ENCODE results near the gene SH2D3C. TPM values are rescaled to one million over a fixed set of nuclear protein-coding genes. Genes with fewer than 3 reads are reported as not detected.

The SH2D3C gene
- total and polyA plus RNA-seq, 2 donors from 2014 or later: 13.7 to 27.7 TPM

DNA sequence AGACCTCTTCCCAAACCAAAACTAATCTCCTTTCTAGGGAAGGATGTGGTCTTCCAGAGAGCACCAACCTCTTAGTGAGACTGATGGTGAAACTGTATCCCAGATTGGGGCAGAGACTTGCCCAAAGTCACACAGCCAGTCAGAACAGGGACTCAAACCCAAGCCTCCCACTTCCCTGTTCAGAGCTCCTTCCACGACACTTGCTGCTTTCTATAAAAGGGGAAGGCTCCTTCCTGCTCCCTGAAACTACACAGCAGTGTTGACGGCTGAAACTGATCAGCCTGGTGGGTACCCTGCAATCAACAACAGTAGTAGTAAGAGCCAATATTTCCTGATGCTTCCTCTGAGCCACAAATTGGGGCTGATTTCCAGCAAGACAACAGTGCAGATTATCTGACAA, 44.9 kb downstream of the SH2D3C start:
- no peak overlapping the region for H3K27ac ChIP-seq (ENCODE audit: low read depth in 2 of 2, low read length in 2 of 2)
- H3K9ac ChIP-seq (ENCODE audit: low read length in 3 of 3): no peak overlapping the region
- no peak for FAIRE-seq
- H3K4me1 ChIP-seq (ENCODE audit: control insufficient read depth in 2 of 3, insufficient read depth in 2 of 3, low read depth in 1 of 3, low read length in 3 of 3): peaks cover 0 to 10% (median 7%) of the 10 kb centered on the region in 3 donors
- intact Hi-C loops (cut with DNase I): no loop called here
- TF ChIP-seq, protein P1, sequence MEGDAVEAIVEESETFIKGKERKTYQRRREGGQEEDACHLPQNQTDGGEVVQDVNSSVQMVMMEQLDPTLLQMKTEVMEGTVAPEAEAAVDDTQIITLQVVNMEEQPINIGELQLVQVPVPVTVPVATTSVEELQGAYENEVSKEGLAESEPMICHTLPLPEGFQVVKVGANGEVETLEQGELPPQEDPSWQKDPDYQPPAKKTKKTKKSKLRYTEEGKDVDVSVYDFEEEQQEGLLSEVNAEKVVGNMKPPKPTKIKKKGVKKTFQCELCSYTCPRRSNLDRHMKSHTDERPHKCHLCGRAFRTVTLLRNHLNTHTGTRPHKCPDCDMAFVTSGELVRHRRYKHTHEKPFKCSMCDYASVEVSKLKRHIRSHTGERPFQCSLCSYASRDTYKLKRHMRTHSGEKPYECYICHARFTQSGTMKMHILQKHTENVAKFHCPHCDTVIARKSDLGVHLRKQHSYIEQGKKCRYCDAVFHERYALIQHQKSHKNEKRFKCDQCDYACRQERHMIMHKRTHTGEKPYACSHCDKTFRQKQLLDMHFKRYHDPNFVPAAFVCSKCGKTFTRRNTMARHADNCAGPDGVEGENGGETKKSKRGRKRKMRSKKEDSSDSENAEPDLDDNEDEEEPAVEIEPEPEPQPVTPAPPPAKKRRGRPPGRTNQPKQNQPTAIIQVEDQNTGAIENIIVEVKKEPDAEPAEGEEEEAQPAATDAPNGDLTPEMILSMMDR (IDR thresholded peaks at IDR 0.05; ENCODE audit: borderline replicate concordance, extremely low read depth, insufficient read depth): no peak
- DNase-seq: no peak
- no peak overlapping the region for H3K4me3 ChIP-seq (ENCODE audit: low read length in 3 of 3)
- no peaks in the 10 kb centered on the region for H3K9me3 ChIP-seq (ENCODE audit: control insufficient read depth in 2 of 3, insufficient read depth in 1 of 3, low read length in 3 of 3)
- no peaks in the 10 kb centered on the region for H3K36me3 ChIP-seq (ENCODE audit: control insufficient read depth in 2 of 3, insufficient read depth in 3 of 3, low read length in 3 of 3)
- H3K27me3 ChIP-seq (ENCODE audit: control insufficient read depth, insufficient read depth, low read length): no peaks in the 10 kb centered on the region

DNA sequence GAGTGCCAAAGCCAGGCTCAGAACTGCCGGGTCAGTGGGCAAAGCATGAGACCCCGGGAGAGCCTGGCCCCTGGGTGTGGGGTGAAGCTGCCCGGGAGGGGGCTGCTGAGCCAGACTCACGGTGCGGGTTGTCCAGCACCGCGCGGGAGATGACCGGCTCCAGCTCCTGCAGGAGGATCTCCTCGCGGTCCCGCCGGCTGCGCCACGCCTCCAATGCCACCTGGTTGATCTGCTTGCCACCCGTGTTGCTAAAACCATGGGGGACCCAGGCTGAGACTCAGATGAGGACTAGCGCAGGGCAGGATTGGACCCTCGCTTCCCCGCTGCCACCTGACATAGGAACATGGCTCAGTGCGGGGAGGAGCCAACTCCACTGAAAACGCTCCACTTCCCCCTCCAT, 46.0 kb downstream of the SH2D3C start:
- no peak for FAIRE-seq
- TF ChIP-seq, protein P1 (IDR thresholded peaks at IDR 0.05; ENCODE audit: borderline replicate concordance, extremely low read depth, insufficient read depth): no peak
- Histone ChIP-seq H3K4me3 (ENCODE audit: low read length in 3 of 3) (no peak overlapping the region), H3K9ac (ENCODE audit: low read length in 3 of 3) (no peak overlapping the region), H3K4me1 (ENCODE audit: control insufficient read depth in 2 of 3, insufficient read depth in 2 of 3, low read depth in 1 of 3, low read length in 3 of 3) (peaks cover 0 to 10% (median 7%) of the 10 kb centered on the region in 3 donors), H3K9me3 (ENCODE audit: control insufficient read depth in 2 of 3, insufficient read depth in 1 of 3, low read length in 3 of 3) (no peaks in the 10 kb centered on the region), H3K27me3 (ENCODE audit: control insufficient read depth, insufficient read depth, low read length) (no peaks in the 10 kb centered on the region), H3K27ac (ENCODE audit: low read depth in 2 of 2, low read length in 2 of 2) (no peak overlapping the region), H3K36me3 (ENCODE audit: control insufficient read depth in 2 of 3, insufficient read depth in 3 of 3, low read length in 3 of 3) (no peaks in the 10 kb centered on the region)
- intact Hi-C loops (cut with DNase I): no loop called here
- peak in 1 of 5 donors; percentile 38 for DNase-seq

DNA sequence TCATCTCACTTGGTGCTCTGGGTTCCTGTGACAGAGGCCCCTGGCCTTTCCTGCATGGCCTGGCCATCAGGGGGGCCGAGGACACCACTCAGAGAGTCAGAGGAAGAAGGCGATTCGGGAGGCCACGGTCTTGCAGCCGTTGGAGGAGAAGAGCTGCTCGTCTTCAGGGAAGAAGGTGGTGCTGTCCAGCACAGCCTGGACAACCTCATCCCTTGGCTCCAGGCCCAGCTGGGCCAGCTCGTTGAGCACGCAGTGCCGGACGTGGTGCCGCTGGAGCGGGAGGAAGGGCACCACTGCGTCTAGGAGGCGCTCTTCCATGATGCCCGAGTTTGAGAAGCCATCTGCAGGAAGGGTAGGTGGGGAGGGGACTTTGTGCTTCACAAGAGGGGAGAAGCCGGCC, 46.5 kb downstream of the SH2D3C start:
- intact Hi-C loops (cut with DNase I): no loop called here
- TF ChIP-seq, protein P1 (IDR thresholded peaks at IDR 0.05; ENCODE audit: borderline replicate concordance, extremely low read depth, insufficient read depth): no peak
- no peak overlapping the region for H3K9ac ChIP-seq (ENCODE audit: low read length in 3 of 3)
- H3K9me3 ChIP-seq (ENCODE audit: control insufficient read depth in 2 of 3, insufficient read depth in 1 of 3, low read length in 3 of 3): no peaks in the 10 kb centered on the region
- H3K4me1 ChIP-seq (ENCODE audit: control insufficient read depth in 2 of 3, insufficient read depth in 2 of 3, low read depth in 1 of 3, low read length in 3 of 3): peaks cover 0 to 10% (median 7%) of the 10 kb centered on the region in 3 donors
- no peak overlapping the region for H3K4me3 ChIP-seq (ENCODE audit: low read length in 3 of 3)
- H3K27ac ChIP-seq (ENCODE audit: low read depth in 2 of 2, low read length in 2 of 2): no peak overlapping the region
- FAIRE-seq (no peak), DNase-seq (no peak)
- H3K36me3 ChIP-seq (ENCODE audit: control insufficient read depth in 2 of 3, insufficient read depth in 3 of 3, low read length in 3 of 3): no peaks in the 10 kb centered on the region
- H3K27me3 ChIP-seq (ENCODE audit: control insufficient read depth, insufficient read depth, low read length): no peaks in the 10 kb centered on the region

DNA sequence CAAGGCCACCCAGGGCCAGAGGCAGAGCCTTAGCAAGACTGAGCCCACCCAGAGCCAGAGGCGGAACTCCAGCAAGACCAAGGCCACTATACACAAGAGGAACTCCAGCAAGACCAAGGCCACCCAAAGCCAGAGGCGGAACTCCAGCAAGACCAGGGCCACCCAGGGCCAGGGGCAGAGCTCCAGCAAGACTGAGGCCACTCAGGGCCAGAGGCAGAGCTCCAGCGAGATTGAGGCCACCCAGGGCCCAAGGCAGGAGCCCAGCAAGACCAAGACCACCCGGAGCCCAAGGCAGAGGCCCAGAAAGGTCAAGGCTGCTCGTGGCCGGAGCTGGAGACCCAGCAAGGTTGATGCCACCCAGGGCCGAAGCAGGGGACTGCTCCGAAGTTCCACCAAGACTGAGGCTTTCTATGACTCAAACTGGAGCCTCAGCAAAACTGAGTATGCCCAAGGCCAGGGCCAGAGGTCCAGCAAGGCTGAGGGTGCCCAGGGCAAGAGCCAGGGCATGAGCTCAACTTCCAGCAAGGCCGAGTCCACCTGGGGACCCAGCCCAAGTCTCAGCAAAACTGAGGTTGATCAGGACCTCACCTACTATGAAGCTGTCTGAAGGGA, 47.6 kb downstream of the SH2D3C start:
- H3K4me1 ChIP-seq (ENCODE audit: control insufficient read depth in 2 of 3, insufficient read depth in 2 of 3, low read depth in 1 of 3, low read length in 3 of 3): peaks cover 0 to 10% (median 7%) of the 10 kb centered on the region in 3 donors
- no peaks in the 10 kb centered on the region for H3K27me3 ChIP-seq (ENCODE audit: control insufficient read depth, insufficient read depth, low read length)
- DNase-seq: peak in 1 of 5 donors; percentile 70
- TF ChIP-seq, protein P1 (IDR thresholded peaks at IDR 0.05; ENCODE audit: borderline replicate concordance, extremely low read depth, insufficient read depth): no peak
- intact Hi-C loops (cut with DNase I): no loop called here
- no peaks in the 10 kb centered on the region for H3K36me3 ChIP-seq (ENCODE audit: control insufficient read depth in 2 of 3, insufficient read depth in 3 of 3, low read length in 3 of 3)
- H3K27ac ChIP-seq (ENCODE audit: low read depth in 2 of 2, low read length in 2 of 2): no peak overlapping the region
- FAIRE-seq: no peak
- no peak overlapping the region for H3K4me3 ChIP-seq (ENCODE audit: low read length in 3 of 3)
- H3K9ac ChIP-seq (ENCODE audit: low read length in 3 of 3): no peak overlapping the region
- H3K9me3 ChIP-seq (ENCODE audit: control insufficient read depth in 2 of 3, insufficient read depth in 1 of 3, low read length in 3 of 3): no peaks in the 10 kb centered on the region
